ENCODE results near the gene LIN9. TPM values are rescaled to one million over a fixed set of nuclear protein-coding genes. Genes with fewer than 3 reads are reported as not detected.

Gene LIN9
- total and polyA plus RNA-seq, 2 donors (not counting 3 experiments of a cell fraction or from before 2014, with no cell fraction given), result 2.5 to 7.6 TPM

- no peak overlapping the region for H3K27ac ChIP-seq (ENCODE audit: insufficient read depth, low read depth, low read length)
- no peak for FAIRE-seq
- intact Hi-C loops (cut with micrococcal nuclease), result no loop called here
- H3K27me3 ChIP-seq (ENCODE audit: control insufficient read depth in 2 of 2, insufficient read depth in 2 of 2, low read length in 2 of 2), result no peaks in the 10 kb centered on the region
- no peaks in the 10 kb centered on the region for H3K36me3 ChIP-seq (ENCODE audit: control insufficient read depth in 2 of 2, extremely low read depth in 1 of 2, insufficient read depth in 2 of 2, low read length in 2 of 2)
- ChIA-PET POLR2A (no interaction called here), CTCF (no interaction called here)
- no peaks in the 10 kb centered on the region for H3K9me3 ChIP-seq (replicated peaks; ENCODE audit: control insufficient read depth, insufficient read depth, low read length)
- H4K20me1 ChIP-seq (replicated peaks; ENCODE audit: control insufficient read depth, extremely low read depth, insufficient read depth, low read length), result no peaks in the 10 kb centered on the region
- TF ChIP-seq POLR2A (IDR thresholded peaks at IDR 0.05; ENCODE audit: low read depth, low read length) (no peak), JUN (IDR thresholded peaks at IDR 0.05; ENCODE audit: borderline replicate concordance, insufficient read depth, insufficient read length, low read depth) (no peak), MYC (IDR thresholded peaks at IDR 0.05; ENCODE audit: low read depth, low read length) (no peak), EZH2 (IDR thresholded peaks at IDR 0.05; ENCODE audit: borderline replicate concordance, low read depth, low read length, severe bottlenecking) (no peak), FOS (IDR thresholded peaks at IDR 0.05; ENCODE audit: borderline replicate concordance, insufficient read depth, low read length) (no peak), GATA2 (IDR thresholded peaks at IDR 0.05; ENCODE audit: insufficient read depth, insufficient read length, low read depth, low read length) (no peak), POLR2AphosphoS5 (IDR thresholded peaks at IDR 0.05; ENCODE audit: insufficient read depth, low read depth, low read length) (no peak)
- TF ChIP-seq, protein P1, sequence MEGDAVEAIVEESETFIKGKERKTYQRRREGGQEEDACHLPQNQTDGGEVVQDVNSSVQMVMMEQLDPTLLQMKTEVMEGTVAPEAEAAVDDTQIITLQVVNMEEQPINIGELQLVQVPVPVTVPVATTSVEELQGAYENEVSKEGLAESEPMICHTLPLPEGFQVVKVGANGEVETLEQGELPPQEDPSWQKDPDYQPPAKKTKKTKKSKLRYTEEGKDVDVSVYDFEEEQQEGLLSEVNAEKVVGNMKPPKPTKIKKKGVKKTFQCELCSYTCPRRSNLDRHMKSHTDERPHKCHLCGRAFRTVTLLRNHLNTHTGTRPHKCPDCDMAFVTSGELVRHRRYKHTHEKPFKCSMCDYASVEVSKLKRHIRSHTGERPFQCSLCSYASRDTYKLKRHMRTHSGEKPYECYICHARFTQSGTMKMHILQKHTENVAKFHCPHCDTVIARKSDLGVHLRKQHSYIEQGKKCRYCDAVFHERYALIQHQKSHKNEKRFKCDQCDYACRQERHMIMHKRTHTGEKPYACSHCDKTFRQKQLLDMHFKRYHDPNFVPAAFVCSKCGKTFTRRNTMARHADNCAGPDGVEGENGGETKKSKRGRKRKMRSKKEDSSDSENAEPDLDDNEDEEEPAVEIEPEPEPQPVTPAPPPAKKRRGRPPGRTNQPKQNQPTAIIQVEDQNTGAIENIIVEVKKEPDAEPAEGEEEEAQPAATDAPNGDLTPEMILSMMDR (IDR thresholded peaks at IDR 0.05; ENCODE audit: extremely low read depth in 1 of 2, insufficient read depth in 1 of 2, low read depth in 1 of 2, low read length in 2 of 2), result no peak
- TF ChIP-seq, protein P2, sequence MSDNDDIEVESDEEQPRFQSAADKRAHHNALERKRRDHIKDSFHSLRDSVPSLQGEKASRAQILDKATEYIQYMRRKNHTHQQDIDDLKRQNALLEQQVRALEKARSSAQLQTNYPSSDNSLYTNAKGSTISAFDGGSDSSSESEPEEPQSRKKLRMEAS (IDR thresholded peaks at IDR 0.05; ENCODE audit: insufficient read depth, insufficient read length), result no peak
- H2AFZ ChIP-seq (ENCODE audit: low read depth, low read length), result no peak overlapping the region
- H3K9me1 ChIP-seq (replicated peaks; ENCODE audit: control insufficient read depth, extremely low read depth, insufficient read depth, low read length), result no peaks in the 10 kb centered on the region
- dilution Hi-C loops (cut with MboI; ENCODE audit: extremely low pct_ligation_motif_present, low sequenced_read_pairs), result no loop called here
- H3K9ac ChIP-seq (replicated peaks; ENCODE audit: extremely low read depth, insufficient read depth, low read length), result no peak overlapping the region
- no peaks in the 10 kb centered on the region for H3K79me2 ChIP-seq (ENCODE audit: control insufficient read depth, insufficient read depth, low read length)
- BruUV-seq (replicated peaks), result no TSS peak
- DNase-seq (ENCODE audit: low read depth, low spot score), result no peak
- no peak overlapping the region for H3K4me2 ChIP-seq (ENCODE audit: insufficient read depth, low read length)
- no peak overlapping the region for H3K4me3 ChIP-seq (replicated peaks in 1 of 3; ENCODE audit: insufficient read depth in 1 of 3, low read depth in 1 of 3, low read length in 3 of 3)
- H3K4me1 ChIP-seq (ENCODE audit: control insufficient read depth, extremely low read depth, insufficient read depth, low read length), result no peaks in the 10 kb centered on the region
Measured at GRCh38 chr1:226349081-226349480, 40.1 kb upstream of the LIN9 start.

Measured in endothelial cell of umbilical vein (primary cell).